Endothelial cell of umbilical vein (primary cell): ENCODE results near the gene TARBP1. TPM values are rescaled to one million over a fixed set of nuclear protein-coding genes. Genes with fewer than 3 reads are reported as not detected.

Source experiments
- BruUV-seq: library from RNA; stranded (reverse); fragments of 400-500 nt; replicated peaks from 2 replicates; lab custom pipeline; 2021; lab: Mats Ljungman, UMichigan
- CTCF ChIA-PET: fragments of 300-600, 350-600 bp; sonication (Branson Sonifier 250); formaldehyde crosslinking; loops from one replicate; lab custom pipeline; 2021; ENCODE audit warnings: antibody characterized with exemption, inconsistent platforms; lab: Charles Lee
- POLR2A ChIA-PET: fragments of 300-600, 350-600 bp; sonication (Branson Sonifier 250); formaldehyde crosslinking; loops from one replicate; lab custom pipeline; 2021; ENCODE audit warnings: antibody characterized with exemption, inconsistent platforms; lab: Charles Lee
- DNase-seq: peaks from one replicate; pipeline ENCODE4 v3.0.0-alpha.2; 2011; ENCODE audit warnings: low read depth, low spot score
- FAIRE-seq: peaks from 2 replicates; lab custom pipeline; 2011; peaks lifted over from hg19 to GRCh38; lab: Jason Lieb, UNC
- H2AFZ ChIP-seq: 2 replicates; pipeline ENCODE4 v1.6.0; 2012; ENCODE audit warnings: low read depth, low read length, control low read depth, inconsistent platforms
- H3K27ac ChIP-seq: 2 replicates; pipeline ENCODE4 v1.5.1; 2011; ENCODE audit warnings: low read depth, mild to moderate bottlenecking, control low read depth, low read length, moderate library complexity; ENCODE audit not compliant: insufficient read depth
- H3K27me3 ChIP-seq, 2 experiments: 2 replicates each; pipeline versions ENCODE4 v1.6.0 to v1.6.1; 2011; ENCODE audit warnings: low read length in 2 of 2, mixed read lengths in 1 of 2; ENCODE audit not compliant: control insufficient read depth in 2 of 2, insufficient read depth in 2 of 2
- H3K36me3 ChIP-seq, 2 experiments: 2 replicates in 1 of 2; 3 replicates in 1 of 2; pipeline ENCODE4 v1.5.1; 2011; ENCODE audit warnings: low read length in 2 of 2, mild to moderate bottlenecking in 1 of 2, moderate library complexity in 1 of 2; ENCODE audit not compliant: control insufficient read depth in 2 of 2, insufficient read depth in 2 of 2; ENCODE audit errors: extremely low read depth in 1 of 2
- H3K4me1 ChIP-seq: 3 replicates; pipeline ENCODE4 v1.5.1; 2011; ENCODE audit warnings: mild to moderate bottlenecking, low read length; ENCODE audit not compliant: control insufficient read depth, insufficient read depth; ENCODE audit errors: extremely low read depth
- H3K4me2 ChIP-seq: 2 replicates; pipeline ENCODE4 v1.6.1; 2011; ENCODE audit warnings: low read length, control low read depth, mixed read lengths; ENCODE audit not compliant: insufficient read depth
- H3K4me3 ChIP-seq, 3 experiments: fragments of 200-600 bp in 1 of 3; sonication (generic), shearing (Covaris generic) in 1 of 3; replicated peaks in 1 of 3; 2 replicates each; pipeline ENCODE4 v1.5.1; 2011 to 2016; ENCODE audit warnings: control low read depth in 3 of 3, low read length in 3 of 3, mild to moderate bottlenecking in 2 of 3, inconsistent platforms in 1 of 3, low read depth in 1 of 3, moderate library complexity in 1 of 3; ENCODE audit not compliant: insufficient read depth in 1 of 3
- H3K79me2 ChIP-seq: 2 replicates; pipeline ENCODE4 v1.6.0; 2012; ENCODE audit warnings: low read length, inconsistent platforms; ENCODE audit not compliant: control insufficient read depth, insufficient read depth
- H3K9ac ChIP-seq: replicated peaks from 2 replicates; pipeline ENCODE3; 2011; ENCODE audit warnings: low read length, control low read depth; ENCODE audit not compliant: insufficient read depth; ENCODE audit errors: extremely low read depth
- H3K9me1 ChIP-seq: replicated peaks from 3 replicates; pipeline ENCODE4 v1.6.0; 2011; ENCODE audit warnings: mild to moderate bottlenecking, low read length; ENCODE audit not compliant: control insufficient read depth, insufficient read depth; ENCODE audit errors: extremely low read depth
- H3K9me3 ChIP-seq: replicated peaks from 2 replicates; pipeline ENCODE4 v1.5.1; 2012; ENCODE audit warnings: low read length, inconsistent platforms; ENCODE audit not compliant: control insufficient read depth, insufficient read depth
- H4K20me1 ChIP-seq: replicated peaks from 2 replicates; pipeline ENCODE3; 2011; ENCODE audit warnings: mild to moderate bottlenecking, low read length; ENCODE audit not compliant: control insufficient read depth, insufficient read depth; ENCODE audit errors: extremely low read depth
- CTCF ChIP-seq, 2 donors: IDR thresholded peaks; 1 replicate in 1 of 2; 2 replicates in 1 of 2; pipeline ENCODE4 v1.5.1; 2011; ENCODE audit warnings: low read length in 2 of 2, mild to moderate bottlenecking in 2 of 2, moderate library complexity in 2 of 2, control low read depth in 1 of 2, inconsistent platforms in 1 of 2, low read depth in 1 of 2; ENCODE audit not compliant: insufficient read depth in 1 of 2; ENCODE audit errors: extremely low read depth in 1 of 2
- EZH2 ChIP-seq: IDR thresholded peaks from 2 replicates; pipeline ENCODE4 v1.6.1; 2012; ENCODE audit warnings: borderline replicate concordance, low read depth, mild to moderate bottlenecking, moderate library complexity, low read length, inconsistent platforms; ENCODE audit not compliant: severe bottlenecking
- FOS ChIP-seq: IDR thresholded peaks from 2 replicates; pipeline ENCODE4 v1.6.1; 2011; ENCODE audit warnings: mild to moderate bottlenecking, low read length, moderate library complexity, borderline replicate concordance; ENCODE audit not compliant: insufficient read depth
- GATA2 ChIP-seq: IDR thresholded peaks from 2 replicates; pipeline ENCODE4 v1.7.0; 2011; ENCODE audit warnings: low read depth, mild to moderate bottlenecking, moderate library complexity, mixed read lengths, low read length; ENCODE audit not compliant: insufficient read length, insufficient read depth
- JUN ChIP-seq: IDR thresholded peaks from 2 replicates; pipeline ENCODE4 v1.6.1; 2011; ENCODE audit warnings: borderline replicate concordance, low read depth; ENCODE audit not compliant: insufficient read length, insufficient read depth
- MAX ChIP-seq: IDR thresholded peaks from 2 replicates; pipeline ENCODE4 v1.6.1; 2011; ENCODE audit not compliant: insufficient read depth, insufficient read length
- MYC ChIP-seq: IDR thresholded peaks from one replicate; pipeline ENCODE4 v1.6.1; 2011; ENCODE audit warnings: mild to moderate bottlenecking, low read depth, low read length
- POLR2A ChIP-seq: IDR thresholded peaks from 2 replicates; pipeline ENCODE4 v1.6.1; 2012; ENCODE audit warnings: low read depth, mild to moderate bottlenecking, control low read depth, low read length
- POLR2AphosphoS5 ChIP-seq: IDR thresholded peaks from 2 replicates; pipeline ENCODE4 v1.6.1; 2012; ENCODE audit warnings: low read depth, mild to moderate bottlenecking, control low read depth, low read length, moderate library complexity; ENCODE audit not compliant: insufficient read depth
- dilution Hi-C: fragments of 300-500 bp; cut with MboI; formaldehyde crosslinking; loops from one replicate; pipeline ENCODE4 v1.15.0; 2019; ENCODE audit warnings: low sequenced_read_pairs; ENCODE audit not compliant: extremely low pct_ligation_motif_present
- intact Hi-C: fragments of 100-400 bp; cut with micrococcal nuclease; formaldehyde crosslinking; loops from one replicate; pipeline ENCODE4 v1.10.0; 2022
- polyA plus RNA-seq, 4 experiments: library from polyadenylated mRNA; depleted of rRNA in 3 of 4; stranded (reverse) in 3 of 4; unstranded in 1 of 4; fragments of >200 nt; gene quantifications; 2 replicates each; pipeline versions ENCODE4 v1.2.1 to v1.2.3, GENCODE V29; 2011 to 2012; ENCODE audit warnings: missing spikeins in 1 of 4
- total RNA-seq: library from RNA; stranded (reverse); gene quantifications from 2 replicates; pipeline ENCODE4 v1.2.3, GENCODE V29; 2021

The TARBP1 gene
- total and polyA plus RNA-seq, 2 donors (not counting 3 experiments of a cell fraction or from before 2014, with no cell fraction given) = 17.3 to 23.4 TPM

DNA sequence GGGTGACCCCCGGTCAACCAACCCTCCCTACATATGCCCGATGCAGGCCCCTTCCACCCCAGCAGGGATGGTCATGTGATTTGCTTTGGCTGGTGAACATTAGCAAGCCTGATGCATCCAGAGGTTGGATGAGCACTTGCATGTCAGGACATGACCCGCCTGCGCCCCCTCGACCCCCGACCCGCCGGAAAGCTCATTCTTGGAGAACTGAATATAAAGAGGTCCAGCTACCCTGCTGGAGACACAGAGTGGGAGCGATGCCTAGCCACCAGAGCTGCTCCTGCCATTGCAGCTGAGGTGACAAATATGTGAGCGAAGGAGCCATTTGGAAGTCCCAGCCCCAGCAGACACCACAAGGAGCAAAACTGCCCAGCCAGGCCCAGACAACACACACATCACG lies 66.1 kb downstream of the TARBP1 start:
- FAIRE-seq (no peak), DNase-seq (no peak)
- H3K79me2 ChIP-seq = no peaks in the 10 kb centered on the region
- dilution Hi-C loops = no loop called here
- no peaks in the 10 kb centered on the region for H4K20me1 ChIP-seq
- no peaks in the 10 kb centered on the region for H3K9me3 ChIP-seq
- no peaks in the 10 kb centered on the region for H3K27me3 ChIP-seq
- H3K9ac ChIP-seq = no peak overlapping the region
- CTCF ChIA-PET = no interaction called here
- no peak overlapping the region for H3K4me2 ChIP-seq
- intact Hi-C loops = no loop called here
- no peaks in the 10 kb centered on the region for H3K4me1 ChIP-seq
- TF ChIP-seq POLR2AphosphoS5 = no peak
- TF ChIP-seq GATA2 = no peak
- TF ChIP-seq POLR2A = no peak
- TF ChIP-seq MYC = no peak
- TF ChIP-seq EZH2 = no peak
- no peak for TF ChIP-seq MAX
- no peak for TF ChIP-seq CTCF (IDR thresholded peaks at IDR 0.05; ENCODE audit: extremely low read depth in 1 of 2, insufficient read depth in 1 of 2, low read depth in 1 of 2, low read length in 2 of 2)
- TF ChIP-seq JUN = no peak
- no peak for TF ChIP-seq FOS
- H3K36me3 ChIP-seq = peaks cover 0 to 2% of the 10 kb centered on the region in 2 experiments
- BruUV-seq = no TSS peak
- no peaks in the 10 kb centered on the region for H3K9me1 ChIP-seq
- no peak overlapping the region for H2AFZ ChIP-seq
- POLR2A ChIA-PET = no interaction called here
- H3K4me3 ChIP-seq = no peak overlapping the region
- no peak overlapping the region for H3K27ac ChIP-seq
